ENCODE data around the gene MVB12B.

DNA sequence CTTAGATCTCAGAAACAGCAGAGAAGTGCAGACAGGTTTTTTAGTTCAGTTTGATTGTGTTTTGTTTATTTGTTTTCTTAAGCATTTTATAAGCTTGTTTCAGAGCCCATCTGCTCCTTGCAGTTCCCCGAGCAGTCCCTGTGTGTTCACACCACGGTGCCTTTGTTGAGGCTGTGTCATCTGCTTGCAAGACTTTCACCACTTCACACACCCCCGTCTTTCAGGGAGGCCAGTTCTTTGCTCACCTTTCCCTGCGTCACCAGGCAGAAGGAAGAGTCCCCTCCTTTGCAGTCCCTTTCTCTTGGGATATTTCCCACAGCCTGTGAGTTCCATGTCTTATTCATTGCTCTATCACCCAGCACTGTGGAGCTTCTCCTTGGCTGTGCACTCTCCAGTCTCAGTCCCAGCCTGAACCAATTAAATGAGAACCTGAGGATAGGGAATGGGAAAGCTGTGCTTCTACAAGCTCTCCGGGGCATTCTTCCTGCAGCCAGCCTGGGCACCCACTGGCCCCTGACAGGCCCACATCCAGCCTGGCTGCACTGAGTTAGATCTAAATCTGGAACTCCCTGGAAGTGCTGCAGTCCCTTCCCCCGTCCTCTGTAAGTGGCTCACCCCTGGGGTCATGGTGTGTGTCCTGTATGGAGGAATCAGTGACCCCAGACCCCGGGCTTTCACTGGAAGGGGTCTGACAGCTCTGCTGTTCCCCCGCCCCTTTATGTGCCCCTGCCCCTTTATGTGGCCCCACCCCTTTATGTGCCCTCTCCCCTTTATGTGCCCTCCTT lies 5.5 kb downstream of the MVB12B start:
- TF ChIP-seq, protein P1, sequence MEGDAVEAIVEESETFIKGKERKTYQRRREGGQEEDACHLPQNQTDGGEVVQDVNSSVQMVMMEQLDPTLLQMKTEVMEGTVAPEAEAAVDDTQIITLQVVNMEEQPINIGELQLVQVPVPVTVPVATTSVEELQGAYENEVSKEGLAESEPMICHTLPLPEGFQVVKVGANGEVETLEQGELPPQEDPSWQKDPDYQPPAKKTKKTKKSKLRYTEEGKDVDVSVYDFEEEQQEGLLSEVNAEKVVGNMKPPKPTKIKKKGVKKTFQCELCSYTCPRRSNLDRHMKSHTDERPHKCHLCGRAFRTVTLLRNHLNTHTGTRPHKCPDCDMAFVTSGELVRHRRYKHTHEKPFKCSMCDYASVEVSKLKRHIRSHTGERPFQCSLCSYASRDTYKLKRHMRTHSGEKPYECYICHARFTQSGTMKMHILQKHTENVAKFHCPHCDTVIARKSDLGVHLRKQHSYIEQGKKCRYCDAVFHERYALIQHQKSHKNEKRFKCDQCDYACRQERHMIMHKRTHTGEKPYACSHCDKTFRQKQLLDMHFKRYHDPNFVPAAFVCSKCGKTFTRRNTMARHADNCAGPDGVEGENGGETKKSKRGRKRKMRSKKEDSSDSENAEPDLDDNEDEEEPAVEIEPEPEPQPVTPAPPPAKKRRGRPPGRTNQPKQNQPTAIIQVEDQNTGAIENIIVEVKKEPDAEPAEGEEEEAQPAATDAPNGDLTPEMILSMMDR (conservative IDR thresholded peaks at IDR 0.05 in 1 of 2, IDR thresholded peaks at IDR 0.05 in 1 of 2; ENCODE audit: extremely low read depth in 1 of 2, insufficient read depth in 1 of 2, low read depth in 1 of 2, low read length in 2 of 2): no peak
- no peak for TF ChIP-seq EZH2 (IDR thresholded peaks at IDR 0.05; ENCODE audit: borderline replicate concordance, low read length)
